Thymus (tissue), 11 donors: ENCODE results near the gene CERS3. TPM values are rescaled to one million over a fixed set of nuclear protein-coding genes. Genes with fewer than 3 reads are reported as not detected.

Experiments
- DNase-seq, 9 donors: peaks; one replicate each; pipeline ENCODE4 v3.0.0-alpha.2; 2013; ENCODE audit warnings: low spot score in 9 of 9, low read depth in 6 of 9, missing footprints in 1 of 9
- H3K27ac ChIP-seq, 2 donors: one replicate each; pipeline ENCODE4 v1.5.1; 2013; ENCODE audit warnings: control low read depth in 1 of 2, low read depth in 1 of 2, low read length in 1 of 2, mild to moderate bottlenecking in 1 of 2, moderate library complexity in 1 of 2
- H3K27me3 ChIP-seq, 2 donors: one replicate each; pipeline ENCODE4 v1.5.1; 2013; ENCODE audit warnings: low read length in 1 of 2; ENCODE audit not compliant: control insufficient read depth in 2 of 2, insufficient read depth in 1 of 2
- H3K36me3 ChIP-seq, 2 donors: one replicate each; pipeline ENCODE4 v1.5.1; 2013; ENCODE audit warnings: low read length in 1 of 2, mild to moderate bottlenecking in 1 of 2, moderate library complexity in 1 of 2; ENCODE audit not compliant: control insufficient read depth in 2 of 2, insufficient read depth in 2 of 2
- H3K4me1 ChIP-seq, 2 donors: one replicate each; pipeline ENCODE4 v1.5.1; 2013; ENCODE audit warnings: low read length in 2 of 2; ENCODE audit not compliant: control insufficient read depth in 2 of 2, insufficient read depth in 2 of 2
- H3K4me3 ChIP-seq, 2 donors: one replicate each; pipeline ENCODE4 v1.5.1; 2013; ENCODE audit warnings: low read length in 2 of 2, control low read depth in 1 of 2, mild to moderate bottlenecking in 1 of 2
- H3K9me3 ChIP-seq, 2 donors: one replicate each; pipeline ENCODE4 v1.5.1; 2013; ENCODE audit warnings: low read length in 1 of 2, mild to moderate bottlenecking in 1 of 2; ENCODE audit not compliant: control insufficient read depth in 2 of 2, insufficient read depth in 1 of 2
- WGBS: extraction: QIAGEN DNeasy Blood & Tissue Kit; methylation state at CpG from one replicate; pipeline ENCODE4 v1.1.7; 2013; 5-methylcytosine and 5-hydroxymethylcytosine counted together
- polyA plus RNA-seq: library from polyadenylated mRNA; stranded (reverse); fragments of 200-250 nt; gene quantifications from one replicate; pipeline ENCODE4 v1.2.3, GENCODE V29; 2013
- total RNA-seq: library from RNA; stranded (reverse); fragments of 120-200 nt; gene quantifications from one replicate; pipeline ENCODE4 v1.2.4, GENCODE V29; 2013
- donor health status: healthy.

The CERS3 gene
- total and polyA plus RNA-seq, 2 donors = 0.38 to 2.2 TPM

- H3K27ac ChIP-seq = no peak overlapping the region
- H3K4me1 ChIP-seq = no peaks in the 10 kb centered on the region
- DNase-seq = no peak
- WGBS = 20% methylated on average over 2 of the region's 2 CpGs
- H3K9me3 ChIP-seq = no peaks in the 10 kb centered on the region
- no peaks in the 10 kb centered on the region for H3K27me3 ChIP-seq
- no peaks in the 10 kb centered on the region for H3K36me3 ChIP-seq
- no peak overlapping the region for H3K4me3 ChIP-seq
These were observed 8.6 kb upstream of the CERS3 start for GRCh38 chr15:100537331-100537730.

DNA sequence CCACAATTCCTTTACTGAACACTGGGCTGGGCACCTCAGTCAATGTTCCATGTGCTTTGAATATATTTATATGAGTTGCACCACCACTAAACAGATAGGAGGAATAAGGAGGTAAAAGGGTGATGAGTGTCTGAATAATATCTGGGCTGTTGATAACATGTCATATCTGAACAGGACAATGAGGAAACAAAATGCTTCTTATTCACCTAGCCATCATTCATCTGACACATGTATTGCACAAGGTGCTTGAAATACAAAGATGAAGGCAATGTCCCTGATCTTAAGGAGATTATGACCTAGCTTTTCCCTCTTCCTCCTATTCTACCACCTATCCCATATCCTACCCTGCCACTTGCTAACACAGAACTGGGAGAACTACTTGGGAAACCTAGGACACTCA, 8.0 kb upstream of the CERS3 start:
- Histone ChIP-seq H3K27ac (no peak overlapping the region), H3K4me1 (no peaks in the 10 kb centered on the region), H3K36me3 (no peaks in the 10 kb centered on the region), H3K27me3 (no peaks in the 10 kb centered on the region), H3K9me3 (no peaks in the 10 kb centered on the region), H3K4me3 (no peak overlapping the region)
- DNase-seq = no peak

DNA sequence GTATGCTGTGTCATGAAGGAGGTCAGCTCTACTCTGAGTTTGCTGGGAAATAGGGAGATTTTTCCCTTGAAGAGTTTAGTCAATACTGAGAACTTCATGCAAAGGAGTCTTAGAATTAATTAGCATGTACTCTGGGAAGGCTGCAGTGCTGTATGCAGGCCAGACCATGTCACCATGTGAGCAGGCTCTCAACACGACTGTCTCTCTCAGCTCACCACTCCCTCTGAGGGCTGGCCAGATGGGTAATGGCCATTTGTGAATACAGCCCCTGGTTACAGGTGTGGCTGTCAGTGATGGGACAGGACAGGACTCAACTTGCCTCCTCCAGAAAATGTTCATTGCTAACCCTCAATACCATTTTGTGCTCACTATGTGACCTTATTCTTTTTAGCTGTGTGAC, 5.1 kb upstream of the CERS3 start:
- Histone ChIP-seq H3K9me3 (no peaks in the 10 kb centered on the region), H3K27ac (no peak overlapping the region), H3K4me3 (no peak overlapping the region), H3K27me3 (no peaks in the 10 kb centered on the region), H3K36me3 (no peaks in the 10 kb centered on the region), H3K4me1 (no peaks in the 10 kb centered on the region)
- DNase-seq = no peak
- 63% methylated on average over 1 of the region's 1 CpG for WGBS

GRCh38 chr15:100531823-100532327, 3.1 kb upstream of the CERS3 start:
- Histone ChIP-seq H3K4me1 (no peaks in the 10 kb centered on the region), H3K9me3 (no peaks in the 10 kb centered on the region), H3K36me3 (no peaks in the 10 kb centered on the region), H3K27me3 (no peaks in the 10 kb centered on the region), H3K4me3 (no peak overlapping the region), H3K27ac (no peak overlapping the region)
- 88% methylated on average over 11 of the region's 11 CpGs for WGBS
- no peak for DNase-seq

GRCh38 chr15:100531204-100531603, 2.5 kb upstream of the CERS3 start:
- Histone ChIP-seq H3K4me3 (no peak overlapping the region), H3K4me1 (no peaks in the 10 kb centered on the region), H3K9me3 (no peaks in the 10 kb centered on the region), H3K27me3 (no peaks in the 10 kb centered on the region), H3K36me3 (no peaks in the 10 kb centered on the region), H3K27ac (no peak overlapping the region)
- 87% methylated on average over 4 of the region's 4 CpGs for WGBS
- DNase-seq = no peak

- Histone ChIP-seq H3K4me3 (no peak overlapping the region), H3K27me3 (no peaks in the 10 kb centered on the region), H3K9me3 (no peaks in the 10 kb centered on the region), H3K4me1 (no peaks in the 10 kb centered on the region), H3K27ac (no peak overlapping the region), H3K36me3 (no peaks in the 10 kb centered on the region)
- 93% methylated on average over 2 of the region's 2 CpGs for WGBS
- peak in 1 of 9 donors; percentile 3 for DNase-seq
These were observed 806 bp upstream of the CERS3 start for GRCh38 chr15:100529556-100529955.

DNA sequence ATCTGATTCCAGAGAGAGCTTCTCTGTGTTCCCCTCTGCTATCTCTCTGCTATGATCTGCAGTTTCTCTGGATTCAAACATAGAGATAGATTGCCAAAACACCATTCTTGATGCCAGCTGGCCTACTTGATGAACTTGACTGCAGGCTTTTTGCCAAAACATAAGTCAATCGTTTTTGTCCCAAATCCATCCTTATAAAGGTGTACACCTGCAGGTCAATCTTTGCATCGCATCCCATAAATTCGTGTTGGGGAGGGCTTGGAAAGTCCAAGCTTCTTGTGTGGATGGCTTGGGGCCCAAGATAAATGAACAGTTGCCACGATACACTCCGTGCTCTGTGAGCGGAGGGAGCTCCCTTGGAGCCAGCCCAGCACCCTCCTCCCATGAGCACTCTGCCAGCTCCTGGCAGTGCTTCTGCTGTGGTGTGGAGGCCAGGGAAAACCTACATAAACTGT, 2.7 kb downstream of the CERS3 start:
- no peak for DNase-seq
- H3K9me3 ChIP-seq = no peaks in the 10 kb centered on the region
- H3K4me3 ChIP-seq = no peak overlapping the region
- no peak overlapping the region for H3K27ac ChIP-seq
- WGBS = 72% methylated on average over 6 of the region's 6 CpGs
- no peaks in the 10 kb centered on the region for H3K27me3 ChIP-seq
- H3K36me3 ChIP-seq = no peaks in the 10 kb centered on the region
- H3K4me1 ChIP-seq = no peaks in the 10 kb centered on the region

DNA sequence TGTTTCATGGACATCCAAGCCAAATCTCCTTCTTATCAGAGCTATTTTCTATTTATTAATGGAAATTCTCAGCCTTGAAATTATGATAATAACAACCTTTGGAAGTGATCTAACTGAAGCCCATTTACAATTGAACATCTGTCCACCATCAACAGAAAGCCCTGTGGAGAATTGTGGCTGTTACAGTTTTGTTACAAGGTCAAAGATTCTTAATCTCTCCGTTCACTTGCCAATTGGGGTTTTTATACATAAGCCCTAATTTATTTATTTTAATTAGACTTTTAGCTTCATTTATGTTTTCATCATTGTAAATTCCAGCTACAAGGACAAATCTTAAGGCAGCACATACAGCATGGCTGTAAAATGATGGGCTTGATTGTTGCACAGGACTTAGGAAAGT, 3.3 kb downstream of the CERS3 start:
- H3K36me3 ChIP-seq = no peaks in the 10 kb centered on the region
- DNase-seq = no peak
- 92% methylated on average over 1 of the region's 1 CpG for WGBS
- no peaks in the 10 kb centered on the region for H3K9me3 ChIP-seq
- H3K4me3 ChIP-seq = no peak overlapping the region
- H3K27ac ChIP-seq = no peak overlapping the region
- H3K4me1 ChIP-seq = no peaks in the 10 kb centered on the region
- no peaks in the 10 kb centered on the region for H3K27me3 ChIP-seq

GRCh38 chr15:100524326-100524725, 4.4 kb downstream of the CERS3 start:
- Histone ChIP-seq H3K36me3 (no peaks in the 10 kb centered on the region), H3K4me1 (no peaks in the 10 kb centered on the region), H3K27ac (no peak overlapping the region), H3K9me3 (no peaks in the 10 kb centered on the region), H3K4me3 (no peak overlapping the region), H3K27me3 (no peaks in the 10 kb centered on the region)
- DNase-seq = no peak
- WGBS = 95% methylated on average over 2 of the region's 2 CpGs

GRCh38 chr15:100521907-100522306, 6.8 kb downstream of the CERS3 start:
- H3K27ac ChIP-seq = no peak overlapping the region
- H3K9me3 ChIP-seq = no peaks in the 10 kb centered on the region
- 97% methylated on average over 3 of the region's 3 CpGs for WGBS
- no peaks in the 10 kb centered on the region for H3K4me1 ChIP-seq
- DNase-seq = no peak
- H3K27me3 ChIP-seq = no peaks in the 10 kb centered on the region
- H3K4me3 ChIP-seq = no peak overlapping the region
- no peaks in the 10 kb centered on the region for H3K36me3 ChIP-seq
